Omental fat pad (tissue), 4 donors: Measurements from ENCODE around the gene DOCK9. TPM values are rescaled to one million over a fixed set of nuclear protein-coding genes. Genes with fewer than 3 reads are reported as not detected.

Experiments
- ATAC-seq: fragments of 150-250 bp; one replicate; pipeline ENCODE4 v1.9.1; 2016; ENCODE audit warnings: mild to moderate bottlenecking, moderate library complexity; ENCODE audit not compliant: low FRiP score
- DNase-seq: peaks from one replicate; pipeline ENCODE4 v3.0.0-alpha.2; 2019; ENCODE audit warnings: low spot score
- CTCF ChIP-seq, 3 donors: fragments of 450-650 bp; IDR thresholded peaks; one replicate each; pipeline ENCODE4 v1.5.1; 2016 to 2017; ENCODE audit warnings: antibody characterized with exemption in 3 of 3, mild to moderate bottlenecking in 3 of 3, moderate library complexity in 2 of 3
- total RNA-seq, 4 donors: library from RNA; depleted of rRNA; stranded (reverse); fragments of >200 nt; gene quantifications; one replicate each; pipeline ENCODE4 v1.1.0, GENCODE V29; 2016

DOCK9 gene
- total RNA-seq, 4 donors from 2014 or later = 94.4 to 364 (median 145) TPM

- DNase-seq (no peak), ATAC-seq (no peak)
- TF ChIP-seq CTCF (IDR thresholded peaks at IDR 0.05) = no peak
Measured at GRCh38 chr13:98798849-98799645, 178.8 kb downstream of the DOCK9 start.

- ATAC-seq (no peak), DNase-seq (no peak)
Measured at GRCh38 chr13:98797456-98797855, 180.4 kb downstream of the DOCK9 start.

GRCh38 chr13:98796798-98797197 lies 181.1 kb downstream of the DOCK9 start:
- no peak for ATAC-seq
- TF ChIP-seq CTCF (IDR thresholded peaks at IDR 0.05) = no peak
- DNase-seq = no peak

More at GRCh38 chr13:98797456-98797855, 180.4 kb downstream of the DOCK9 start:
- TF ChIP-seq CTCF (IDR thresholded peaks at IDR 0.05) = no peak

GRCh38 chr13:98796191-98796590 lies 181.7 kb downstream of the DOCK9 start:
- DNase-seq (no peak), ATAC-seq (no peak)
- no peak for TF ChIP-seq CTCF (IDR thresholded peaks at IDR 0.05)

- no peak for DNase-seq
- no peak for ATAC-seq
Measured at GRCh38 chr13:98795220-98795619, 182.6 kb downstream of the DOCK9 start.

GRCh38 chr13:98794498-98794897 lies 183.4 kb downstream of the DOCK9 start:
- no peak for TF ChIP-seq CTCF (IDR thresholded peaks at IDR 0.05)
- ATAC-seq (no peak), DNase-seq (no peak)

More at GRCh38 chr13:98795220-98795619, 182.6 kb downstream of the DOCK9 start:
- TF ChIP-seq CTCF (IDR thresholded peaks at IDR 0.05) = no peak
